HepG2 (cell line): ENCODE measurements around the gene ARHGAP25. TPM values are rescaled to one million over a fixed set of nuclear protein-coding genes. Genes with fewer than 3 reads are reported as not detected.

Source experiments
- ATAC-seq: fragments of 200-7000 bp; cut with Tn5 transposase; 3 replicates; pipeline ENCODE4 v1.9.1; 2020; ENCODE audit warnings: mild to moderate bottlenecking, moderate library complexity
- BruUV-seq: library from RNA; stranded (reverse); fragments of 400-500 nt; replicated peaks from 2 replicates; lab custom pipeline; 2021; lab: Mats Ljungman, UMichigan
- CTCF ChIA-PET: fragments of 300-600 bp; formaldehyde crosslinking; extraction: SDS; loops from one replicate; lab custom pipeline; 2021; ENCODE audit warnings: low total read pairs, inconsistent platforms, low intra/inter-chr PET ratio; lab: Yijun Ruan, JAX
- POLR2A ChIA-PET: fragments of 350-600 bp; sonication (Branson Sonifier 250); formaldehyde crosslinking; loops from one replicate; lab custom pipeline; 2020; ENCODE audit warnings: antibody characterized with exemption, inconsistent platforms; lab: Yijun Ruan, JAX
- DNase-seq: peaks from one replicate; pipeline ENCODE4 v3.0.0-alpha.2; 2015; ENCODE audit warnings: low spot score
- FAIRE-seq: peaks from 3 replicates; lab custom pipeline; 2011; peaks lifted over from hg19 to GRCh38; lab: Jason Lieb, UNC
- H2AFZ ChIP-seq: one replicate; pipeline ENCODE4 v1.6.1; 2011; ENCODE audit warnings: low read length, inconsistent platforms
- H3K27ac ChIP-seq: fragments of 300-600 bp; 3 replicates; pipeline ENCODE4 v1.8.0; 2011; ENCODE audit warnings: mixed run types, mild to moderate bottlenecking, mixed read lengths, low read length, inconsistent platforms; ENCODE audit not compliant: insufficient read depth; ENCODE audit errors: extremely low read length
- H3K27me3 ChIP-seq, 2 experiments: fragments of 200-600 bp in 1 of 2; 2 replicates in 1 of 2; 3 replicates in 1 of 2; pipeline versions ENCODE4 v1.6.0 to v1.8.0; 2011; ENCODE audit warnings: low read length in 2 of 2, mild to moderate bottlenecking in 2 of 2, moderate library complexity in 2 of 2, inconsistent platforms in 1 of 2; ENCODE audit not compliant: insufficient read depth in 2 of 2, control insufficient read depth in 1 of 2
- H3K36me3 ChIP-seq, 2 experiments: fragments of 200-600 bp in 1 of 2; replicated peaks in 1 of 2; 2 replicates in 1 of 2; 3 replicates in 1 of 2; pipeline versions ENCODE4 v1.5.1 to v1.8.0; 2011; ENCODE audit warnings: low read length in 2 of 2, inconsistent platforms in 1 of 2; ENCODE audit not compliant: insufficient read depth in 2 of 2, control insufficient read depth in 1 of 2
- H3K4me1 ChIP-seq: 2 replicates; pipeline ENCODE4 v1.5.1; 2012; ENCODE audit warnings: low read length, inconsistent platforms; ENCODE audit not compliant: insufficient read depth
- H3K4me2 ChIP-seq: 2 replicates; pipeline ENCODE4 v1.6.0; 2011; ENCODE audit warnings: low read depth, low read length, inconsistent platforms
- H3K4me3 ChIP-seq, 3 experiments: fragments of 200-600 bp in 1 of 3; sonication (generic), shearing (Covaris generic) in 1 of 3; replicated peaks in 1 of 3; 2 replicates each; pipeline ENCODE4 v1.5.1; 2011 to 2016; ENCODE audit warnings: low read length in 3 of 3, inconsistent platforms in 2 of 3, low read depth in 2 of 3, mild to moderate bottlenecking in 2 of 3, control low read depth in 1 of 3, mixed read lengths in 1 of 3; ENCODE audit not compliant: insufficient read depth in 1 of 3
- H3K79me2 ChIP-seq: one replicate; pipeline ENCODE4 v1.6.1; 2011; ENCODE audit warnings: low read length, inconsistent platforms; ENCODE audit not compliant: insufficient read depth
- H3K9ac ChIP-seq: 2 replicates; pipeline ENCODE4 v1.6.0; 2011; ENCODE audit warnings: mild to moderate bottlenecking, low read depth, low read length, inconsistent platforms; ENCODE audit not compliant: insufficient read depth
- H3K9me3 ChIP-seq: 2 replicates; pipeline ENCODE4 v1.5.1; 2012; ENCODE audit warnings: mild to moderate bottlenecking, low read length
- H4K20me1 ChIP-seq: 2 replicates; pipeline ENCODE4 v1.6.0; 2011; ENCODE audit warnings: inconsistent platforms, mild to moderate bottlenecking, low read length, moderate library complexity; ENCODE audit not compliant: insufficient read depth
- ARID2 ChIP-seq: sonication (generic); formaldehyde crosslinking; IDR thresholded peaks from 2 replicates; pipeline ENCODE4 v1.8.1; 2022; ENCODE audit warnings: mild to moderate bottlenecking, missing genetic modification reagents, borderline replicate concordance
- CCAR2 ChIP-seq: fragments of 200-400 bp; formaldehyde crosslinking; optimal IDR thresholded peaks from 2 replicates; pipeline ENCODE3; 2018; ENCODE audit warnings: low read depth, mild to moderate bottlenecking, low read length, moderate library complexity
- FOSL1 ChIP-seq: sonication (generic); formaldehyde crosslinking; IDR thresholded peaks from 2 replicates; pipeline ENCODE4 v1.9.0; 2021; ENCODE audit warnings: missing genetic modification reagents, borderline replicate concordance
- GMEB2 ChIP-seq: IDR thresholded peaks from 2 replicates; pipeline ENCODE4 v1.6.1; 2016; ENCODE audit warnings: missing biosample characterization, missing genetic modification reagents, low read depth
- HOXA7 ChIP-seq: sonication (generic); formaldehyde crosslinking; IDR thresholded peaks from 2 replicates; pipeline ENCODE4 v1.8.1; 2022; ENCODE audit warnings: mild to moderate bottlenecking, missing genetic modification reagents, moderate library complexity
- MAZ ChIP-seq, 2 experiments: sonication (generic) in 1 of 2; formaldehyde crosslinking in 1 of 2; IDR thresholded peaks; 2 replicates each; pipeline versions ENCODE4 v1.5.0 to v1.6.1; 2012 to 2020; ENCODE audit warnings: low read depth in 2 of 2, mild to moderate bottlenecking in 2 of 2, borderline replicate concordance in 1 of 2, improper control_type of control experiment in 1 of 2, low read length in 1 of 2, missing genetic modification reagents in 1 of 2, moderate library complexity in 1 of 2
- MEIS2 ChIP-seq: sonication (generic); formaldehyde crosslinking; IDR thresholded peaks from 2 replicates; pipeline ENCODE4 v1.9.0; 2021; ENCODE audit warnings: mild to moderate bottlenecking, missing genetic modification reagents
- NFYB ChIP-seq: sonication (generic); formaldehyde crosslinking; IDR thresholded peaks from 2 replicates; pipeline ENCODE4 v1.4.0; 2020; ENCODE audit warnings: missing genetic modification reagents
- RFX3 ChIP-seq: IDR thresholded peaks from 2 replicates; pipeline ENCODE4 v1.6.1; 2016; ENCODE audit warnings: missing biosample characterization, missing genetic modification reagents
- SCMH1 ChIP-seq: sonication (generic); formaldehyde crosslinking; IDR thresholded peaks from 2 replicates; pipeline ENCODE4 v1.9.0; 2021; ENCODE audit warnings: missing genetic modification reagents, mild to moderate bottlenecking, borderline replicate concordance
- SMAD9 ChIP-seq: sonication (generic); formaldehyde crosslinking; IDR thresholded peaks from 2 replicates; pipeline ENCODE4 v1.5.1; 2020; ENCODE audit warnings: mild to moderate bottlenecking, missing genetic modification reagents
- ZNF143 ChIP-seq: sonication (generic); formaldehyde crosslinking; IDR thresholded peaks from 2 replicates; pipeline ENCODE4 v1.4.0; 2020; ENCODE audit warnings: missing genetic modification reagents
- ZNF230 ChIP-seq: sonication (generic); formaldehyde crosslinking; IDR thresholded peaks from 2 replicates; pipeline ENCODE4 v1.4.0; 2020; ENCODE audit warnings: mild to moderate bottlenecking, missing genetic modification reagents
- ZNF260 ChIP-seq: sonication (generic); formaldehyde crosslinking; IDR thresholded peaks from 2 replicates; pipeline ENCODE4 v1.4.0; 2020; ENCODE audit warnings: missing genetic modification reagents, low read depth, mild to moderate bottlenecking, borderline replicate concordance
- ZNF530 ChIP-seq: sonication (generic); formaldehyde crosslinking; IDR thresholded peaks from 2 replicates; pipeline ENCODE4 v1.5.0; 2020; ENCODE audit warnings: low read depth, mild to moderate bottlenecking, missing genetic modification reagents
- ZNF567 ChIP-seq: sonication (generic); formaldehyde crosslinking; IDR thresholded peaks from 2 replicates; pipeline ENCODE4 v1.8.1; 2023; ENCODE audit warnings: mild to moderate bottlenecking, missing genetic modification reagents, borderline replicate concordance
- ZNF576 ChIP-seq: sonication (generic); formaldehyde crosslinking; IDR thresholded peaks from 2 replicates; pipeline ENCODE4 v1.4.0; 2020; ENCODE audit warnings: mild to moderate bottlenecking, missing genetic modification reagents
- ZNF776 ChIP-seq: sonication (generic); formaldehyde crosslinking; IDR thresholded peaks from 2 replicates; pipeline ENCODE4 v1.4.0; 2020; ENCODE audit warnings: mild to moderate bottlenecking, missing genetic modification reagents
- WGBS: methylation state at CpG from one replicate; pipeline ENCODE4 v1.1.6; 2017; ENCODE audit warnings: low lambda C conversion rate; 5-methylcytosine and 5-hydroxymethylcytosine counted together
- in situ Hi-C: cut with HindIII; loops from 2 replicates; pipeline ENCODE4 v1.10.0; 2017; ENCODE audit warnings: low pct_unique_long_range_greater_than_20kb; ENCODE audit not compliant: extremely low pct_ligation_motif_present
- intact Hi-C: fragments of 100-400 bp; cut with micrococcal nuclease; formaldehyde crosslinking; loops from one replicate; pipeline ENCODE4 v1.10.0; 2022; ENCODE audit not compliant: unreplicated experiment
- polyA plus RNA-seq, 8 experiments: library from polyadenylated mRNA; depleted of rRNA in 3 of 8; stranded (reverse) in 7 of 8; unstranded in 1 of 8; fragments of >200 nt; fragmentation: Illumina TruSeq in 4 of 8; extraction: Trizol in 4 of 8; gene quantifications; 2 replicates each; pipeline versions ENCODE4 v1.2.1 to v1.2.3, GENCODE V29; 2011 to 2016; ENCODE audit warnings: low read depth in 4 of 8, missing spikeins in 1 of 8, mixed read lengths in 1 of 8; ENCODE audit not compliant: insufficient read depth in 1 of 8
- total RNA-seq, 5 experiments: library from RNA; depleted of rRNA; stranded (reverse); fragments of >200 nt; fragmentation: Illumina TruSeq; extraction: Trizol; gene quantifications; 2 replicates each; pipeline ENCODE4 v1.2.3, GENCODE V29; 2016; ENCODE audit warnings: low read depth in 1 of 5

Gene ARHGAP25
- total and polyA plus RNA-seq, 2 of the 13 experiments (the other 11 are each of a cell fraction or from before 2014, with no cell fraction given): not detected

GRCh38 chr2:68772109-68772508 is 37.5 kb downstream of the ARHGAP25 start:
- no peaks in the 10 kb centered on the region for H3K4me1 ChIP-seq
- no peak overlapping the region for H2AFZ ChIP-seq
- intact Hi-C loops: no loop called here
- BruUV-seq: no TSS peak
- TF ChIP-seq ZNF143 (CRISPR knock-in tag) (no peak), ZNF567 (CRISPR knock-in tag) (no peak), ZNF776 (CRISPR knock-in tag) (no peak), ZNF260 (CRISPR knock-in tag) (no peak), SMAD9 (CRISPR knock-in tag) (no peak), HOXA7 (CRISPR knock-in tag) (no peak)
- H3K9ac ChIP-seq: no peak overlapping the region
- no peak for ATAC-seq
- in situ Hi-C loops: no loop called here
- ChIA-PET POLR2A (no interaction called here), CTCF (no interaction called here)
- no peaks in the 10 kb centered on the region for H4K20me1 ChIP-seq
- no peaks in the 10 kb centered on the region for H3K9me3 ChIP-seq
- no peaks in the 10 kb centered on the region for H3K79me2 ChIP-seq
- no peaks in the 10 kb centered on the region for H3K36me3 ChIP-seq
- no peak overlapping the region for H3K27ac ChIP-seq
- WGBS: 12% methylated on average over 2 of the region's 2 CpGs
- FAIRE-seq: no peak
- no peak overlapping the region for H3K4me3 ChIP-seq
- H3K27me3 ChIP-seq: peaks cover 4 to 65% of the 10 kb centered on the region in 2 experiments
- no peak for DNase-seq
- H3K4me2 ChIP-seq: no peak overlapping the region

GRCh38 chr2:68774569-68775271 is 40.1 kb downstream of the ARHGAP25 start:
- intact Hi-C loops: no loop called here
- ATAC-seq (peak; percentile 40), FAIRE-seq (no peak), DNase-seq (no peak)
- Histone ChIP-seq H4K20me1 (no peaks in the 10 kb centered on the region), H3K4me1 (no peaks in the 10 kb centered on the region), H3K9ac (no peak overlapping the region), H3K4me3 (no peak overlapping the region), H2AFZ (no peak overlapping the region), H3K27ac (no peak overlapping the region), H3K36me3 (no peaks in the 10 kb centered on the region), H3K27me3 (peaks cover 6 to 43% of the 10 kb centered on the region in 2 experiments), H3K9me3 (no peaks in the 10 kb centered on the region), H3K79me2 (no peaks in the 10 kb centered on the region), H3K4me2 (no peak overlapping the region)
- BruUV-seq: no TSS peak
- in situ Hi-C loops: no loop called here
- ChIA-PET CTCF (no interaction called here), POLR2A (no interaction called here)
- 44% methylated on average over 28 of the region's 31 CpGs for WGBS
- TF ChIP-seq ARID2 (CRISPR knock-in tag): no peak
- no peak for TF ChIP-seq SCMH1 (CRISPR knock-in tag)
- no peak for TF ChIP-seq MAZ (IDR thresholded peaks at IDR 0.05; ENCODE audit: borderline replicate concordance, low read depth, low read length)
- no peak for TF ChIP-seq MAZ (CRISPR knock-in tag; IDR thresholded peaks at IDR 0.05; ENCODE audit: low read depth)
- TF ChIP-seq GMEB2 (CRISPR knock-in tag): no peak
- TF ChIP-seq NFYB: no peak
- TF ChIP-seq ZNF576 (CRISPR knock-in tag): no peak
- no peak for TF ChIP-seq ZNF230
- TF ChIP-seq RFX3 (CRISPR knock-in tag): no peak
- TF ChIP-seq CCAR2: no peak
- no peak for TF ChIP-seq MEIS2
- no peak for TF ChIP-seq FOSL1 (CRISPR knock-in tag)
- TF ChIP-seq ZNF530 (CRISPR knock-in tag): no peak
